HEK293 (cell line): ENCODE results near the gene NECTIN4.

Experiments used
- CTCF ChIP-seq: fragments of 450-650 bp; formaldehyde crosslinking; IDR thresholded peaks from 2 replicates; pipeline ENCODE4 v1.5.1; 2016; ENCODE audit warnings: missing biosample characterization, missing genetic modification characterization
- ZBTB6 ChIP-seq: fragments of 450-650 bp; formaldehyde crosslinking; IDR thresholded peaks from 2 replicates; pipeline ENCODE4 v1.5.1; 2017; ENCODE audit warnings: missing biosample characterization, missing genetic modification characterization
- TF ChIP-seq, protein P1 (sequence below): sonication (generic); formaldehyde crosslinking; IDR thresholded peaks from 2 replicates; pipeline ENCODE4 v1.8.1; 2022; ENCODE audit warnings: mild to moderate bottlenecking, moderate library complexity, missing genetic modification reagents

DNA sequence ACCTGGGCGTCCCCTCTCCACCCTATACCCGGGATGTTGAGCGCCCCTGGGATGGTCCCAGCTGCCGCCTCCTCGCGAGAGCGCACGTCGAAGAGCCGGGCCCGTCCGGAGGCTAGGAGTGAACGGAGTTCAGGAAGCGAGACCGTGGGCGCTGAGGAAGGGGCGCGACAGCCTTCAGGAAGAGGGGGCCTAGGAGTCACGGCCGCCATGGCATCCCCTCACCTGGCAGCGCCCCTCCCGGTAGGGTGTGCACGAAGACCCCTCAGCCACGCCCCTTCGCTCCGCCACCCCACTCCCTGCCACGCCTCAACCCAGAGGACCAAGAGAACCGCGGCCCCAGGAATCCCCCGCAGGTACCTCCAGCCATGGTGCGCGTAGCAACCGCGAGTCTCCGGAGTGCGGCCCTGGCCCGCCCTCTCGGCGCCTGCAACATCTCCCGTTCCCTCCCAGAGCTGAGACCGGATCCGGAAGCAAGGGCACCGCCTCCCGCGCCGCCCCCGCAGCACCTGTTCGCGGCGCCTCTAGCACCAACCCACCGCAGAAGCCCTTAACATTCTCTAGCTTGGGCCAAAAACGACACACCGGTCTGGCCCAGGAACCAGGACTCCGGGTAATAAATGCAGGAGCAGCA, 50.7 kb downstream of the NECTIN4 start, which contains the start of gene TSTD1:
- TF ChIP-seq CTCF (tag by site-specific recombination) (peak; percentile 61; the same call in 1 of the 2 replicates), ZBTB6 (tag by site-specific recombination) (no peak)
- TF ChIP-seq, protein P1, sequence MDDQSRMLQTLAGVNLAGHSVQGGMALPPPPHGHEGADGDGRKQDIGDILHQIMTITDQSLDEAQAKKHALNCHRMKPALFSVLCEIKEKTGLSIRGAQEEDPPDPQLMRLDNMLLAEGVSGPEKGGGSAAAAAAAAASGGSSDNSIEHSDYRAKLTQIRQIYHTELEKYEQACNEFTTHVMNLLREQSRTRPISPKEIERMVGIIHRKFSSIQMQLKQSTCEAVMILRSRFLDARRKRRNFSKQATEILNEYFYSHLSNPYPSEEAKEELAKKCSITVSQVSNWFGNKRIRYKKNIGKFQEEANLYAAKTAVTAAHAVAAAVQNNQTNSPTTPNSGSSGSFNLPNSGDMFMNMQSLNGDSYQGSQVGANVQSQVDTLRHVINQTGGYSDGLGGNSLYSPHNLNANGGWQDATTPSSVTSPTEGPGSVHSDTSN (CRISPR knock-in tag): no peak
